Measurements from ENCODE around the gene PEX11G. TPM values are rescaled to one million over a fixed set of nuclear protein-coding genes. Genes with fewer than 3 reads are reported as not detected.

PEX11G gene
- total RNA-seq, 2 experiments from 2014 or later, result not detected

DNA sequence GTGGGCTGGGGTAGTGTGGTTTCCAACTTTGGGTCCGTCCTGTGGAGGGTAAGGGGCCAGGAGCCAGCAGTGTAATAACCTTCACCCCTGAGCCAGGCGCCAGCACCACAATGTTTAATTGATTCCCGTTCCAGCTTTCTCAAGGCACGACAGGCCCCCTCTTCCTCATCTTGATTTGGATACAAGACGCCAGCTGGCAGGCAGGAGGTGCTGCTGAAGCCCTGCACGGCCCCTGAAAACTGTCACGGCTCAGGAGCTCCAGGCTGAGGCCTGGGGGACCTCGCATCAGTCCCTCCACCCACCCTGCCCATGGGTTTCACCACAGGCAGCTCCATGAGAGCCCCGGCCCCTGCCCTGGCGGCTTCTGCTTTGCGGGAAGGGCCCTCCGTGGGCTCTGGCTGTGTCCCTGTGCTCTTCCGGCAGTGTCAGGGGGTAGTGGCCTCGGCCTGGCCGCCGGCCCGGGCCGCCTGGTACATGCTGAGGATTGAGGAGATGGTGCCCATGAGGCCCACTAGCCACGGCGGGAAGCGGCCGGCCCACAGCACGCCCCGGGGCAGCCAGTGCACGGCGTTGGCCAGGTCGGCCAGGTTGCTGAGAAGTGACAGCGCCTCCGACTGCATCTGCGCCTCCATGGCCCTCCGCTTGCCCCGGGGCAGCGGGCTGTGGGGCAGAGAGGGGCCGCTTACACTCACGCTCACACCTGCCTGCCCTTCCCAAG lies 11.9 kb downstream of the PEX11G start:
- intact Hi-C loops (cut with DNase I, micrococcal nuclease), result no loop called here
- DNase-seq (no peak), ATAC-seq (ENCODE audit: poor library complexity) (no peak)
- Mint-ChIP-seq H3K4me3 (no peak overlapping the region), H3K9me3 (no peaks in the 10 kb centered on the region), H3K27ac (peak overlapping the region; percentile 20), H3K36me3 (ENCODE audit: low read depth) (peaks cover 13% of the 10 kb centered on the region), H3K27me3 (no peaks in the 10 kb centered on the region), H3K4me1 (ENCODE audit: low read depth) (no peaks in the 10 kb centered on the region)
- TF ChIP-seq, protein P1, sequence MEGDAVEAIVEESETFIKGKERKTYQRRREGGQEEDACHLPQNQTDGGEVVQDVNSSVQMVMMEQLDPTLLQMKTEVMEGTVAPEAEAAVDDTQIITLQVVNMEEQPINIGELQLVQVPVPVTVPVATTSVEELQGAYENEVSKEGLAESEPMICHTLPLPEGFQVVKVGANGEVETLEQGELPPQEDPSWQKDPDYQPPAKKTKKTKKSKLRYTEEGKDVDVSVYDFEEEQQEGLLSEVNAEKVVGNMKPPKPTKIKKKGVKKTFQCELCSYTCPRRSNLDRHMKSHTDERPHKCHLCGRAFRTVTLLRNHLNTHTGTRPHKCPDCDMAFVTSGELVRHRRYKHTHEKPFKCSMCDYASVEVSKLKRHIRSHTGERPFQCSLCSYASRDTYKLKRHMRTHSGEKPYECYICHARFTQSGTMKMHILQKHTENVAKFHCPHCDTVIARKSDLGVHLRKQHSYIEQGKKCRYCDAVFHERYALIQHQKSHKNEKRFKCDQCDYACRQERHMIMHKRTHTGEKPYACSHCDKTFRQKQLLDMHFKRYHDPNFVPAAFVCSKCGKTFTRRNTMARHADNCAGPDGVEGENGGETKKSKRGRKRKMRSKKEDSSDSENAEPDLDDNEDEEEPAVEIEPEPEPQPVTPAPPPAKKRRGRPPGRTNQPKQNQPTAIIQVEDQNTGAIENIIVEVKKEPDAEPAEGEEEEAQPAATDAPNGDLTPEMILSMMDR (IDR thresholded peaks at IDR 0.05), result no peak
- H3K9me3 ChIP-seq (ENCODE audit: control insufficient read depth in 1 of 2, insufficient read depth in 1 of 2, low read length in 2 of 2), result no peaks in the 10 kb centered on the region
- no peaks in the 10 kb centered on the region for H3K4me1 ChIP-seq (ENCODE audit: insufficient read depth, low read length)
- no peak overlapping the region for H3K4me3 ChIP-seq (ENCODE audit: low read length)
- no peak overlapping the region for H3K27ac ChIP-seq (ENCODE audit: low read depth in 1 of 2, low read length in 2 of 2)
- ChIA-PET POLR2A (interaction anchor here (0.6 kb wide), 1 partner anchor 345 kb away, joined by 3 read pairs; no protein-coding TSS in a partner anchor), CTCF (no interaction called here)
- peaks cover 7% of the 10 kb centered on the region for H3K36me3 ChIP-seq (ENCODE audit: insufficient read depth, low read length)
- no peaks in the 10 kb centered on the region for H3K27me3 ChIP-seq (ENCODE audit: control insufficient read depth in 1 of 2, insufficient read depth in 2 of 2, low read length in 2 of 2)

DNA sequence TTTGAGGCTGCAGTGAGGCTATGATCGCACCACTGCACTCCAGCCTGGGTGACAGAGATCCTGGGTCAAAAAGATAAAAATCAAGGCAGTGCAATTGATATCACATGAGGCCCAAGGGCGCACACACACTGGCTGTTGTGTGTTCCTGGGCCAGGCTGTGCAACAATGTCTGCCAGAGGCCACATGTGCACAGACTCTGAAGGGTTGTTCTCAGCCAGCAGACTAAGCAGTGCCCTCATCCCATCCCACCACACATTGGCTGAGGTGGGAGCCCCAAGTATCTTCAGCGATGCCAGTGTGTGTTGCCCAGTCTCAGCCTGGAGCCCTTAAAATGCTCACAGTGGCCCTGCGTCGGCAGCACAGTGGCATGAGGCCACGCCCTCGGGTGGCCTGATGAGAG lies 12.6 kb downstream of the PEX11G start:
- peak overlapping the region; percentile 20 for H3K27ac Mint-ChIP-seq
- peaks cover 14% of the 10 kb centered on the region for H3K36me3 ChIP-seq (ENCODE audit: insufficient read depth, low read length)
- no peak overlapping the region for H3K4me3 ChIP-seq (ENCODE audit: low read length)
- no peak overlapping the region for H3K4me3 Mint-ChIP-seq
- intact Hi-C loops (cut with DNase I, micrococcal nuclease), result no loop called here
- H3K36me3 Mint-ChIP-seq (ENCODE audit: low read depth), result peaks cover 20% of the 10 kb centered on the region
- TF ChIP-seq, protein P1 (IDR thresholded peaks at IDR 0.05), result no peak
- POLR2A ChIA-PET, result interaction anchor here (0.6 kb wide), 1 partner anchor 345 kb away, joined by 3 read pairs; no protein-coding TSS in a partner anchor
- DNase-seq (no peak), ATAC-seq (ENCODE audit: poor library complexity) (no peak)
- no peaks in the 10 kb centered on the region for H3K27me3 Mint-ChIP-seq
- H3K4me1 ChIP-seq (ENCODE audit: insufficient read depth, low read length), result no peaks in the 10 kb centered on the region
- no peaks in the 10 kb centered on the region for H3K9me3 ChIP-seq (ENCODE audit: control insufficient read depth in 1 of 2, insufficient read depth in 1 of 2, low read length in 2 of 2)
- no peaks in the 10 kb centered on the region for H3K4me1 Mint-ChIP-seq (ENCODE audit: low read depth)
- no peaks in the 10 kb centered on the region for H3K9me3 Mint-ChIP-seq
- no peaks in the 10 kb centered on the region for H3K27me3 ChIP-seq (ENCODE audit: control insufficient read depth in 1 of 2, insufficient read depth in 2 of 2, low read length in 2 of 2)
- CTCF ChIA-PET, result no interaction called here
- H3K27ac ChIP-seq (ENCODE audit: low read depth in 1 of 2, low read length in 2 of 2), result no peak overlapping the region

DNA sequence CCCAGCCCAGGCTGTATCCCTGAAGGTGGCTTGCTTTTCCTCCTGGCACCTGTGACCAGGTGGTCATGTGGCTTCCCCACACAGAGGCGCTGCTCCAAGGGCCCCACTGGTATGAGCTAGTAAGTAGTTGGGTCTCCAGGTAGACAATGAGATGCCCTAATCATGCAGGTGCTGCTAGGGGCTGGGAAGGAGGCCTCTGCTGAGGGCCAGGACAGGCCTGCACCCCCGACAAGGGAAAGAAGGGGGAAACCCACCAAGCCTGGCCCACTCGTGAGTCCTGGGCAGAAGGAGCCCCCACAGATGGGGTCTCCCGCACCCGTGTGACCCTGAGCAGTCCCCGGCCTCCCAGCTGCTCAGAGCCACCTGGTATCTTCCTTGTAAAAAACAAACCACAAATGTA lies 13.2 kb downstream of the PEX11G start:
- ATAC-seq (ENCODE audit: poor library complexity) (no peak), DNase-seq (no peak)
- peaks cover 19% of the 10 kb centered on the region for H3K36me3 ChIP-seq (ENCODE audit: insufficient read depth, low read length)
- Mint-ChIP-seq H3K36me3 (ENCODE audit: low read depth) (peaks cover 24% of the 10 kb centered on the region), H3K4me1 (ENCODE audit: low read depth) (no peaks in the 10 kb centered on the region), H3K27me3 (no peaks in the 10 kb centered on the region), H3K4me3 (no peak overlapping the region), H3K27ac (peak overlapping the region; percentile 20), H3K9me3 (no peaks in the 10 kb centered on the region)
- no peak overlapping the region for H3K4me3 ChIP-seq (ENCODE audit: low read length)
- no peaks in the 10 kb centered on the region for H3K27me3 ChIP-seq (ENCODE audit: control insufficient read depth in 1 of 2, insufficient read depth in 2 of 2, low read length in 2 of 2)
- H3K9me3 ChIP-seq (ENCODE audit: control insufficient read depth in 1 of 2, insufficient read depth in 1 of 2, low read length in 2 of 2), result no peaks in the 10 kb centered on the region
- POLR2A ChIA-PET, result no interaction called here
- H3K27ac ChIP-seq (ENCODE audit: low read depth in 1 of 2, low read length in 2 of 2), result no peak overlapping the region
- CTCF ChIA-PET, result no interaction called here
- TF ChIP-seq, protein P1 (IDR thresholded peaks at IDR 0.05), result no peak
- intact Hi-C loops (cut with DNase I, micrococcal nuclease), result no loop called here
- no peaks in the 10 kb centered on the region for H3K4me1 ChIP-seq (ENCODE audit: insufficient read depth, low read length)

Measured in CD4-positive, alpha-beta T cell (primary cell).